Muscle of leg (tissue), 11 donors: ENCODE measurements around the gene COL4A6. TPM values are rescaled to one million over a fixed set of nuclear protein-coding genes. Genes with fewer than 3 reads are reported as not detected.

Experiments used
- DNase-seq: peaks from one replicate; pipeline ENCODE4 v3.0.0; 2013
- H3K27ac ChIP-seq: one replicate; pipeline ENCODE4 v1.5.1; 2013; ENCODE audit warnings: mild to moderate bottlenecking, low read length, control low read depth
- H3K27me3 ChIP-seq: one replicate; pipeline ENCODE4 v1.6.1; 2013; ENCODE audit warnings: low read length; ENCODE audit not compliant: control insufficient read depth, insufficient read depth
- H3K36me3 ChIP-seq: one replicate; pipeline ENCODE4 v1.6.1; 2013; ENCODE audit warnings: low read length; ENCODE audit not compliant: control insufficient read depth, insufficient read depth
- H3K4me1 ChIP-seq: one replicate; pipeline ENCODE4 v1.6.1; 2013; ENCODE audit warnings: low read length; ENCODE audit not compliant: control insufficient read depth, insufficient read depth
- H3K4me3 ChIP-seq: one replicate; pipeline ENCODE4 v1.5.1; 2013; ENCODE audit warnings: low read length, control low read depth
- H3K9me3 ChIP-seq: replicated peaks from 2 replicates; pipeline ENCODE4 v1.6.1; 2013; ENCODE audit warnings: low read depth, low read length; ENCODE audit not compliant: control insufficient read depth
- WGBS: methylation state at CpG from one replicate; pipeline ENCODE4 v1.1.5; 2013; ENCODE audit warnings: missing lambda C conversion rate; ENCODE audit not compliant: insufficient coverage; 5-methylcytosine and 5-hydroxymethylcytosine counted together
- polyA plus RNA-seq, 8 donors: library from polyadenylated mRNA; unstranded; fragments of 120-200 nt; gene quantifications; one replicate each; pipeline versions ENCODE4 v1.2.1 to v1.2.3, GENCODE V29; 2013; ENCODE audit warnings: inconsistent platforms in 1 of 8, low replicate concordance in 1 of 8; ENCODE audit not compliant: insufficient read length in 8 of 8, insufficient read depth in 1 of 8
- total RNA-seq: library from RNA; stranded (reverse); fragments of 120-200 nt; gene quantifications from one replicate; pipeline ENCODE4 v1.2.4, GENCODE V29; 2013

The COL4A6 gene
- total and polyA plus RNA-seq, 9 donors: 1.6 to 3.5 (median 1.9) TPM

DNA sequence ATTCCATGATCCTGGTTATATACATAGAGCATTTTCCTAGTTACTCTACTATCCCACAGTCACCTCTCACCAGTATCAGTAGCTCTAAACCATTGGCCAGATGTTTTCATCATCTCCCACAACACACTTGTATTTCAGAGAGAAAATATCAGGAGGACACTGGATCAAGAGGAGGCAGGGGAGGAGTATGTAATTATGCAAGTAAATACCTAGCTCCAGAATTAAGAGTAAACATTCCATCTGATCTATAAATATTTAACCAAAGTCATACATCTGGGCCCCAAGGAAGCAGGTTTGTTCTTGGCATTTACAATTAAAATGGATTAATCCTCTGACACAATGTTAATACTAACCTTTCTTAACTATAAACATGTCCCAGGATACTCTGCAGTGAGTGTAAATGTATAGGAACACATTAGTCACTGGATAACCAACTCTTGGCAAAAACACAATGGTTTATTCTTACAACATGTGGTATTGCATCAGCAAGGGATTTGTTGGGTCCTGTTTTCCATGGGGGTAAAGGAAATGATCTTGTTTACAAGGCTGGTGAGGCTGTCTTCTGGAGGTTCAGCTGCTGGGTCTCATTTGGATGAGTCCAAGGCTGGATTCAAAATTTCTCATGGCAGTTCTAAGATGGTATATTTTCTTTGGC, 176.5 kb downstream of the COL4A6 start:
- H3K4me1 ChIP-seq: no peaks in the 10 kb centered on the region
- H3K36me3 ChIP-seq: no peaks in the 10 kb centered on the region
- H3K4me3 ChIP-seq: no peak overlapping the region
- no peak overlapping the region for H3K27ac ChIP-seq
- peaks cover 7% of the 10 kb centered on the region for H3K27me3 ChIP-seq
- DNase-seq: no peak
- no peaks in the 10 kb centered on the region for H3K9me3 ChIP-seq

DNA sequence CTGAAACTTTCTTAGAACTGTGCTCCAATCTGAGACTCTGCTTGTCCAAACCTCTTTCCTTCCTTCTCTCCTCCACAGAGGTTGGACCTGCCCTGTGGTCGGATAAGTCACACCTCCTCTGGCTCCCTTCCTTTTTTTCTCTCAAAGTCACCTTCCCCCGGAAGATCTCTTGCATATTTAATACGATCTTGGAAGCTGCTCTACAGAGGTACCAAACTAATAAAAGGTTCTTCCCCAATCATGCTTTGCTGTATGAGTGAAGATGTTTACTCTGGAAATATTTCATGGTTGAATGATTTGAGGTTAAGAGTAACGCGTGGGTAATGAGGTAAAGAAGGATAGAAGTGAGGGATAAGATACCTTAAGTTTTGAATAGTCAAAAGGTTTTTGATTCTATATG, 180.7 kb downstream of the COL4A6 start:
- no peaks in the 10 kb centered on the region for H3K36me3 ChIP-seq
- DNase-seq: no peak
- H3K27ac ChIP-seq: no peak overlapping the region
- peaks cover 7% of the 10 kb centered on the region for H3K27me3 ChIP-seq
- no peaks in the 10 kb centered on the region for H3K4me1 ChIP-seq
- H3K4me3 ChIP-seq: no peak overlapping the region
- 64% methylated on average over 3 of the region's 5 CpGs for WGBS
- no peaks in the 10 kb centered on the region for H3K9me3 ChIP-seq

GRCh38 chrX:108254636-108255035, 183.6 kb downstream of the COL4A6 start:
- no peak for DNase-seq
- H3K27ac ChIP-seq: no peak overlapping the region
- no peaks in the 10 kb centered on the region for H3K9me3 ChIP-seq
- H3K36me3 ChIP-seq: no peaks in the 10 kb centered on the region
- peaks cover 3% of the 10 kb centered on the region for H3K4me1 ChIP-seq
- peaks cover 14% of the 10 kb centered on the region for H3K27me3 ChIP-seq
- H3K4me3 ChIP-seq: no peak overlapping the region

GRCh38 chrX:108250654-108251579, 187.3 kb downstream of the COL4A6 start:
- no peak overlapping the region for H3K4me3 ChIP-seq
- peaks cover 3% of the 10 kb centered on the region for H3K4me1 ChIP-seq
- H3K27ac ChIP-seq: no peak overlapping the region
- WGBS: 31% methylated on average over 2 of the region's 5 CpGs
- peaks cover 13% of the 10 kb centered on the region for H3K27me3 ChIP-seq
- no peaks in the 10 kb centered on the region for H3K36me3 ChIP-seq
- no peaks in the 10 kb centered on the region for H3K9me3 ChIP-seq
- peak; percentile 41 for DNase-seq

GRCh38 chrX:108246304-108246954, 191.8 kb downstream of the COL4A6 start:
- H3K4me1 ChIP-seq: peaks cover 3% of the 10 kb centered on the region
- no peaks in the 10 kb centered on the region for H3K9me3 ChIP-seq
- no peak overlapping the region for H3K27ac ChIP-seq
- H3K27me3 ChIP-seq: peaks cover 15% of the 10 kb centered on the region
- no peak overlapping the region for H3K4me3 ChIP-seq
- WGBS: 72% methylated on average over 2 of the region's 3 CpGs
- H3K36me3 ChIP-seq: no peaks in the 10 kb centered on the region
- no peak for DNase-seq

- Histone ChIP-seq H3K27me3 (peaks cover 10% of the 10 kb centered on the region), H3K9me3 (no peaks in the 10 kb centered on the region), H3K27ac (no peak overlapping the region), H3K4me1 (no peaks in the 10 kb centered on the region), H3K36me3 (no peaks in the 10 kb centered on the region), H3K4me3 (no peak overlapping the region)
- DNase-seq: no peak
- 57% methylated on average over 5 of the region's 6 CpGs for WGBS
These were observed 192.8 kb downstream of the COL4A6 start for GRCh38 chrX:108245462-108245861.

DNA sequence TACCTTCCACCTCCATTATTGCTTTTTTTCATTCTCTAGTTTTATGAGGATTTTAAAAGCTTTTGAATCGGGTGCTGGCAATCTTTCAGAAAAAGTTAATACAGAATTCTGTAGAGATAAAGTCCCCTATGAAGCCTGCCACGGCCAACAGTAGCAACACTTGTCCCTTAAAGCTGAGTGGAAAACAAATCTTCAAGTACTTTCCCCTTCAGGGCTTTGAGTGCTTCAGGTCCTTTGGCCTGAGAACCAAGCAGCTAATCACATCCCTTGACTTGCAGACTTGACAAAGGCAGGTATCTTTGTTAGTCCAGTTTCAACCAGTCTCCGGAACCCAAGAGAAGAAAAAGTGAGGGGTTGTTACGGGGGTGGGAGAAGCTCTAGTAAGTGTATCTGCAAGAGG, 202.2 kb downstream of the COL4A6 start:
- Histone ChIP-seq H3K27me3 (peaks cover 4% of the 10 kb centered on the region), H3K36me3 (no peaks in the 10 kb centered on the region), H3K4me1 (no peaks in the 10 kb centered on the region), H3K9me3 (no peaks in the 10 kb centered on the region), H3K4me3 (no peak overlapping the region), H3K27ac (no peak overlapping the region)
- WGBS: 65% methylated on average over 3 of the region's 4 CpGs
- no peak for DNase-seq

DNA sequence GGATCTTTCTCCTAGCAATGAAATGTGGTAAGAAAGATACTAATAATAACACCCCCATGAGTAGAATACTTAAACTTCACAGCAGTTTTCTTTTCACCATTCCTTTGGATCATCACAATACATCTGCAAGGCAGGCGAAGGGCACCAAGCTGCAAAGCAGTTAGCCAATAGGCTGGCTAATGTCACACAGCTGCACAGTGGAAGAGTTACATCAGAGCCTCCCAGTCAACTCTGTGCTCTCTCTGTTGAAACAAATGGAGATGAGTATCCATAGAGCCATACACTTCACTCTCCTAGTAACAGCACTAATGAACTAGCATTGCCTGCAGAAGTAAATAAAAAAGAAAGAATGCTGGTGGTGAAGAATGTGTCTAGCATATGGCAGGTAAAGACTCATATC, 207.6 kb downstream of the COL4A6 start:
- Histone ChIP-seq H3K27ac (no peak overlapping the region), H3K4me3 (no peak overlapping the region), H3K36me3 (no peaks in the 10 kb centered on the region), H3K27me3 (peaks cover 9% of the 10 kb centered on the region), H3K9me3 (no peaks in the 10 kb centered on the region), H3K4me1 (no peaks in the 10 kb centered on the region)
- DNase-seq: no peak
- WGBS: no CpG with 5 or more reads among the region's 1 CpG

GRCh38 chrX:108224727-108225621, 213.2 kb downstream of the COL4A6 start:
- WGBS: 7% methylated on average over 6 of the region's 11 CpGs
- no peaks in the 10 kb centered on the region for H3K4me1 ChIP-seq
- no peak overlapping the region for H3K27ac ChIP-seq
- peaks cover 24% of the 10 kb centered on the region for H3K27me3 ChIP-seq
- peak; percentile 44 for DNase-seq
- no peaks in the 10 kb centered on the region for H3K36me3 ChIP-seq
- no peaks in the 10 kb centered on the region for H3K9me3 ChIP-seq
- no peak overlapping the region for H3K4me3 ChIP-seq
